Transverse colon (tissue), 4 donors: ENCODE results near the gene PDE9A. TPM values are rescaled to one million over a fixed set of nuclear protein-coding genes. Genes with fewer than 3 reads are reported as not detected.
A peak's percentile ranks its signal among the peaks of the same experiment; 100 is the strongest.

Experiments
- DNase-seq: peaks from one replicate; pipeline ENCODE4 v3.0.0-alpha.2; 2019
- H3K27ac ChIP-seq, 4 donors: fragments of 200-600 bp; sonication (generic); 2 replicates each; pipeline ENCODE4 v1.5.1; 2016 to 2018; ENCODE audit warnings: inconsistent platforms in 4 of 4
- H3K27me3 ChIP-seq: fragments of 200-600 bp; sonication (generic); 2 replicates; pipeline ENCODE4 v1.5.1; 2017; ENCODE audit warnings: inconsistent platforms
- H3K36me3 ChIP-seq, 4 donors: fragments of 200-600 bp; sonication (generic); 2 replicates each; pipeline ENCODE4 v1.5.1; 2017 to 2019; ENCODE audit warnings: inconsistent platforms in 4 of 4
- H3K4me1 ChIP-seq, 4 donors: fragments of 200-600 bp; sonication (generic); 2 replicates each; pipeline ENCODE4 v1.5.1; 2017 to 2020; ENCODE audit warnings: inconsistent platforms in 4 of 4
- H3K4me3 ChIP-seq, 4 donors: fragments of 200-600 bp; sonication (generic); 1 replicate in 1 of 4; 2 replicates in 3 of 4; pipeline versions ENCODE4 v1.5.1 to v1.6.1; 2017 to 2019; ENCODE audit warnings: inconsistent platforms in 4 of 4
- H3K9me3 ChIP-seq, 2 donors: fragments of 200-600 bp; sonication (generic); 2 replicates each; pipeline ENCODE4 v1.5.1; 2017 to 2019; ENCODE audit warnings: inconsistent platforms in 2 of 2
- CTCF ChIP-seq, 5 experiments: fragments of 200-600 bp in 3 of 5; fragments of 450-650 bp in 2 of 5; sonication (generic) in 3 of 5; IDR thresholded peaks; 1 replicate in 2 of 5; 2 replicates in 3 of 5; pipeline ENCODE4 v1.5.1; 2016 to 2017; ENCODE audit warnings: antibody characterized with exemption in 5 of 5, inconsistent platforms in 3 of 5, mild to moderate bottlenecking in 2 of 5, moderate library complexity in 1 of 5
- EP300 ChIP-seq: sonication (generic); formaldehyde crosslinking; IDR thresholded peaks from one replicate; pipeline ENCODE4 v1.6.1; 2017; ENCODE audit warnings: antibody characterized with exemption, low read depth
- POLR2A ChIP-seq: fragments of 450-650 bp; IDR thresholded peaks from one replicate; pipeline ENCODE4 v1.6.1; 2016; ENCODE audit warnings: antibody characterized with exemption, mild to moderate bottlenecking, moderate library complexity
- POLR2AphosphoS5 ChIP-seq, 3 donors: sonication (generic); formaldehyde crosslinking; IDR thresholded peaks; one replicate each; pipeline ENCODE4 v1.6.1; 2016; ENCODE audit warnings: antibody characterized with exemption in 3 of 3
- WGBS, 2 donors: methylation state at CpG; one replicate each; pipeline ENCODE4 v1.1.5; 2018; ENCODE audit warnings: low coverage in 1 of 2; 5-methylcytosine and 5-hydroxymethylcytosine counted together
- in situ Hi-C, 4 donors: fragments of 200-750 bp; cut with MboI; loops; one replicate each; pipeline versions ENCODE4 v1.15.0 to v1.15.1; 2017; ENCODE audit warnings: low sequenced_read_pairs in 3 of 4, low pct_ligation_motif_present in 1 of 4, low pct_unique_long_range_greater_than_20kb in 1 of 4
- intact Hi-C: fragments of 100-400 bp; cut with DNase I; formaldehyde crosslinking; loops from one replicate; pipeline ENCODE4 v1.15.1; 2023; ENCODE audit warnings: low total_unique reads
- total RNA-seq, 4 donors: library from RNA; depleted of rRNA; stranded (reverse); fragments of >200 nt; gene quantifications; one replicate each; pipeline ENCODE4 v1.1.0, GENCODE V29; 2016

PDE9A gene
- total RNA-seq, 4 donors from 2014 or later, result 65.7 to 673 (median 364) TPM

- no peak for DNase-seq
- H3K9me3 ChIP-seq, result no peaks in the 10 kb centered on the region
- in situ Hi-C loops, result loop anchor here in 1 of 4 donors (25.0 kb wide), 2 partner anchors 98 to 177 kb away; no protein-coding TSS in a partner anchor
- H3K27me3 ChIP-seq, result no peaks in the 10 kb centered on the region
- intact Hi-C loops, result no loop called here
- no peak overlapping the region for H3K27ac ChIP-seq
- H3K36me3 ChIP-seq, result peaks cover 0 to 61% (median 11%) of the 10 kb centered on the region in 4 donors
- no peak overlapping the region for H3K4me3 ChIP-seq
- TF ChIP-seq CTCF (IDR thresholded peaks at IDR 0.05), result no peak
- TF ChIP-seq POLR2A, result no peak
- TF ChIP-seq POLR2AphosphoS5 (IDR thresholded peaks at IDR 0.05), result no peak
- no peak for TF ChIP-seq EP300
- H3K4me1 ChIP-seq, result no peaks in the 10 kb centered on the region
- 90% methylated on average over 9 of the region's 9 CpGs; no CpG with 5 or more reads in 1 of the 2 donors for WGBS, 2 donors
Observed at GRCh38 chr21:42764443-42764760, 111.0 kb downstream of the PDE9A start.

GRCh38 chr21:42764883-42765282 lies 111.5 kb downstream of the PDE9A start:
- H3K4me1 ChIP-seq, result no peaks in the 10 kb centered on the region
- H3K27ac ChIP-seq, result no peak overlapping the region
- 81 to 100% methylated on average over 1 of the region's 1 CpG for WGBS, 2 donors
- H3K4me3 ChIP-seq, result no peak overlapping the region
- no peaks in the 10 kb centered on the region for H3K9me3 ChIP-seq
- in situ Hi-C loops, result loop anchor here in 1 of 4 donors (25.0 kb wide), 2 partner anchors 97 to 178 kb away; no protein-coding TSS in a partner anchor
- peaks cover 0 to 65% (median 11%) of the 10 kb centered on the region in 4 donors for H3K36me3 ChIP-seq
- TF ChIP-seq POLR2A, result no peak
- no peak for TF ChIP-seq POLR2AphosphoS5 (IDR thresholded peaks at IDR 0.05)
- TF ChIP-seq CTCF (IDR thresholded peaks at IDR 0.05), result no peak
- no peak for TF ChIP-seq EP300
- no peak for DNase-seq
- no peaks in the 10 kb centered on the region for H3K27me3 ChIP-seq
- intact Hi-C loops, result no loop called here

- in situ Hi-C loops, result loop anchor here in 1 of 4 donors (25.0 kb wide), 2 partner anchors 97 to 178 kb away; no protein-coding TSS in a partner anchor
Observed at GRCh38 chr21:42765656-42766055, 112.2 kb downstream of the PDE9A start.

GRCh38 chr21:42766739-42767560 lies 113.5 kb downstream of the PDE9A start:
- H3K4me3 ChIP-seq, result no peak overlapping the region
- peaks cover 0 to 74% (median 11%) of the 10 kb centered on the region in 4 donors for H3K36me3 ChIP-seq
- H3K27ac ChIP-seq, result no peak overlapping the region
- intact Hi-C loops (no loop called here), in situ Hi-C loops (loop anchor here in 1 of 4 donors (25.0 kb wide), 2 partner anchors 95 to 180 kb away; no protein-coding TSS in a partner anchor)
- WGBS, 2 donors, result 85% methylated on average over 27 of the region's 27 CpGs; no CpG with 5 or more reads in 1 of the 2 donors
- H3K9me3 ChIP-seq, result no peaks in the 10 kb centered on the region
- H3K4me1 ChIP-seq, result no peaks in the 10 kb centered on the region
- H3K27me3 ChIP-seq, result no peaks in the 10 kb centered on the region
- no peak for TF ChIP-seq EP300
- no peak for TF ChIP-seq POLR2A
- TF ChIP-seq POLR2AphosphoS5 (IDR thresholded peaks at IDR 0.05), result no peak
- TF ChIP-seq CTCF (IDR thresholded peaks at IDR 0.05), result no peak
- DNase-seq, result no peak

More at GRCh38 chr21:42765656-42766055, 112.2 kb downstream of the PDE9A start:
- no peak for DNase-seq
- no peaks in the 10 kb centered on the region for H3K27me3 ChIP-seq
- H3K4me1 ChIP-seq, result no peaks in the 10 kb centered on the region
- H3K9me3 ChIP-seq, result no peaks in the 10 kb centered on the region
- TF ChIP-seq EP300 (no peak), POLR2AphosphoS5 (IDR thresholded peaks at IDR 0.05) (peak in 1 of 3 donors; percentile 22), POLR2A (no peak)
- 80 to 98% methylated on average over 2 to 4 of the region's 4 CpGs for WGBS, 2 donors
- H3K27ac ChIP-seq, result no peak overlapping the region
- H3K4me3 ChIP-seq, result no peak overlapping the region
- H3K36me3 ChIP-seq, result peaks cover 0 to 67% (median 11%) of the 10 kb centered on the region in 4 donors
- intact Hi-C loops, result no loop called here
